ENCODE results near the gene DIAPH1. TPM values are rescaled to one million over a fixed set of nuclear protein-coding genes. Genes with fewer than 3 reads are reported as not detected.

Gene DIAPH1
- total RNA-seq, 1 experiment from 2014 or later = 26.0 TPM

GRCh38 chr5:141510850-141511601 lies 107.8 kb downstream of the DIAPH1 start:
- no peak for DNase-seq (ENCODE audit: extremely low read depth, low read depth)

- no peak for DNase-seq (ENCODE audit: extremely low read depth, low read depth)
Observed at GRCh38 chr5:141510160-141510559, 108.6 kb downstream of the DIAPH1 start.

GRCh38 chr5:141508798-141509611 lies 109.8 kb downstream of the DIAPH1 start:
- DNase-seq (ENCODE audit: extremely low read depth, low read depth) = peak; percentile 12

- DNase-seq (ENCODE audit: extremely low read depth, low read depth) = no peak
Observed at GRCh38 chr5:141508440-141508797, 110.4 kb downstream of the DIAPH1 start.

- no peak for DNase-seq (ENCODE audit: extremely low read depth, low read depth)
Observed at GRCh38 chr5:141507387-141508091, 111.3 kb downstream of the DIAPH1 start.

- no peak for DNase-seq (ENCODE audit: extremely low read depth, low read depth)
Observed at GRCh38 chr5:141506381-141507155, 112.2 kb downstream of the DIAPH1 start.

- DNase-seq (ENCODE audit: extremely low read depth, low read depth) = no peak
Observed at GRCh38 chr5:141504216-141504615, 114.6 kb downstream of the DIAPH1 start.

GRCh38 chr5:141503681-141504080 lies 115.1 kb downstream of the DIAPH1 start:
- no peak for DNase-seq (ENCODE audit: extremely low read depth, low read depth)

GRCh38 chr5:141501761-141502160 lies 117.0 kb downstream of the DIAPH1 start:
- no peak for DNase-seq (ENCODE audit: extremely low read depth, low read depth)

- no peak for DNase-seq (ENCODE audit: extremely low read depth, low read depth)
Observed at GRCh38 chr5:141496038-141496437, 122.8 kb downstream of the DIAPH1 start.

- DNase-seq (ENCODE audit: extremely low read depth, low read depth) = no peak
Observed at GRCh38 chr5:141495453-141495811, 123.4 kb downstream of the DIAPH1 start.

GRCh38 chr5:141494761-141495452 lies 123.9 kb downstream of the DIAPH1 start:
- DNase-seq (ENCODE audit: extremely low read depth, low read depth) = no peak

- no peak for DNase-seq (ENCODE audit: extremely low read depth, low read depth)
Observed at GRCh38 chr5:141493500-141494422, 125.0 kb downstream of the DIAPH1 start.

- no peak for DNase-seq (ENCODE audit: extremely low read depth, low read depth)
Observed at GRCh38 chr5:141492168-141492885, 126.5 kb downstream of the DIAPH1 start.

- DNase-seq (ENCODE audit: extremely low read depth, low read depth) = no peak
Observed at GRCh38 chr5:141491323-141492167, 127.3 kb downstream of the DIAPH1 start.

GRCh38 chr5:141490771-141491170 lies 128.0 kb downstream of the DIAPH1 start:
- no peak for DNase-seq (ENCODE audit: extremely low read depth, low read depth)

- no peak for DNase-seq (ENCODE audit: extremely low read depth, low read depth)
Observed at GRCh38 chr5:141490271-141490670, 128.5 kb downstream of the DIAPH1 start.
